GM20431 (cell line): ENCODE measurements around the gene GRM4.

Experiments
- in situ Hi-C: fragments of 300-500 bp; cut with MseI, MboI; formaldehyde crosslinking; loops from one replicate; pipeline ENCODE4 v1.15.0; 2020; ENCODE audit warnings: low sequenced_read_pairs; ENCODE audit not compliant: unreplicated experiment

GRM4 gene

GRCh38 chr6:34015586-34015985, 130.3 kb downstream of the GRM4 start:
- in situ Hi-C loops: no loop called here

- in situ Hi-C loops: no loop called here
These were observed 134.6 kb downstream of the GRM4 start for GRCh38 chr6:34011264-34011663.

- in situ Hi-C loops: no loop called here
These were observed 139.9 kb downstream of the GRM4 start for GRCh38 chr6:34005901-34006531.

DNA sequence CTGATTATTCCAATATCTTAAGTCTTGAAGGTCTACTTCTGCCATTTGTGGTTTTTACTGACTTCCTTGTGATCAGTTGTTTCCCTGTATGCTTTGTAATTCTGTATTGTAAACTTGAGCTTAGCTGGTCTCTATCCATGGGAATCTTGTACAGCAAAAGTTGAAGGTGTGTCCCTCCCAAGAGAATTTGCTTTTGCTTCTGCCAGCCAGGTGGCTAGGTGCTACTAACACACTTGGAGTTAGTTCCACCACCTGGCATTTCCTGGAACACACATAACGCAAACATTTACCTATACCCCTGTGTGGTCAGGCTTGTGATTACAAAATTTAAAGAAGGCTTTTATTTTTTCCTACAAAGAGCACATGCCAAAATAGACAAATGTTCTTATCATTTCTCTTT, 141.2 kb downstream of the GRM4 start:
- in situ Hi-C loops: no loop called here

DNA sequence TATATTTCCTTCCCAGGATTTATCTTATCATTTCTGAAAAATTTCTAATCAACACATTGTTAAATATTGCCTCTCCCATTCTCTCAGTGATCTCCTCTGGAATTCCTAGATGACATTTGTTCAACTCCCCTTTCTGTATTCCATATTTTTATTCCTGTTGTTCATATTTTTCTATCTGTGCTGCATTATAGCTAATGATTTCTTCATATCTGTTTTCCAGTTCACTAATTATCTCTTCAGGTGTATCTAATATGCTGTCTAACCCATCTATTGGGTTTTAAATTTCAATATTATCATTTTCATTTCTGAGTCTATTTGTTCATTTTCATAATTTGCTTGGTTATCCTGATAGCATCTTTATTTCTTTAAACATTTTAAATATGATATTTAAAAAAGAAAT, 141.9 kb downstream of the GRM4 start:
- in situ Hi-C loops: no loop called here

- in situ Hi-C loops: no loop called here
These were observed 143.9 kb downstream of the GRM4 start for GRCh38 chr6:34001706-34002621.

DNA sequence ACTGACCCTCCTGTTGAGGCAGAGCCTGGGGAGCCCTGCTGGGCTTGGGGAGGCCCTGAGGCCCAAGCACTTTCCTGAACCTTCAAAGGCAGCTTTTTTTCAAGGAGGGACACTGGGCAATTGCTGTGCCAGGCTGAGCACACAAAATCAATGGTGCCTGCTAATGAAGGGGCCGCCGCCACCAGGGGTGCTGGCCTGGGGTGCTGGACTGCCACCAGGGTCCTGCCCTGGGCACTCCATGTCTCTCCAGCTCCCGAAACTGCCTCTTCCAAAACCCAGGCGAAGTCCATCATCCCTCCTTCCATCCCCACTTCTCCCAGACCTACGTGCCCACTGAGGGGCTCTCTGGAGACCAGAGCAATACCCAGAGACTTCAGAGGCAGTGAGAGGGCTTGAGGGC, 145.6 kb downstream of the GRM4 start:
- in situ Hi-C loops: no loop called here

DNA sequence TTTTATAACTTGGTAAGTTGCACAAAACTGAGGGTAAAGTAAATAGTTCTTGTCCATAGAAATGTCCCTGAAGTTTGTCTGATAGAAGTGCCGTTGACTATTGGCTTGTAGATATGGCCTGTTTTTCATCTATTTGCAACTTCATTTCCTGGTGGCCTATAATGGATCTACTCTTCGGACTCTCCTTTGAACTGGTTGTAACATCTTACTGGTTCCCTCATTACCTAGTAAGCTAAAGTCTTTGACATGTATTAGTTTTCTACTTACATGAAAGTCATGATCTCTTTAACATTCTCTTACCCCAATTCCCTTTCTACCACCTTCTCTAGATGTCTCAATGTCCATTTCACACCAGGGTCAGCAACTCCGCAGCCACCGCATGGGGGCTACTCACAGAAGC, 146.3 kb downstream of the GRM4 start:
- in situ Hi-C loops: no loop called here

DNA sequence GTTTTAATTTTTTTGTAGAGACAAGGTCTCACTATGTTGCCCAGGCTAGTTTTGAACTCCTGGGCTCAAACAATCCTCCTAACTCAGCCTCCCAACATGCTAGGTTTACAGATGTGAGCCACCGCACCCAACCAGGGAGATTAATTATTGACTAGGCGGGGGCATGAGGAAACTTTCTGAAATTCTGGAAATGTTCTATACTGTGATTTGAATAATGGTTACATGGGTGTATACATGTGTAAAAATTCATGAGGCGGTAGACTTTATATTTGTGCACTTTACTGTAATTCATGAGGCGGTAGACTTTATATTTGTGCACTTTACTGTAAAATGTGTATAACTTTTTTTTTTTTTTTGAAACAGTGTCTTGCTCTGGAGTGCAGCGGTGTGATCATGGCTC, 147.2 kb downstream of the GRM4 start:
- in situ Hi-C loops: no loop called here

DNA sequence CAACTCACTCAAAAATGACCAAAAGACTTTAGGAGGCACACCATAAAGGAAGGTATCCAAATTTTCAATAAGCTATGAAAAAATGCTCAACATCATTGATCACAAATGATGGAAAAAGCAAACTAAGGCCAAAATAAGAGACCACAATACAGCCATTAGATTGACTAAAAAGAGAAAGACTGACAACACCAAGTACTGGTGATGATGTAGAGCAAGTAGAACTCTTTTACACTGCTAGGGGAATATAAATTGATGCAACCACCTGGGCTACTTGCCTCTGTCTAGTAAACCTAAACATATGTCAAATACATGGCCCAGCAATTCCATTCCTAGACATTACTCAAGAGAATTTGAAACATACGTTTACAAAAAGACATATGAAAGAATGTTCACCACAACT, 148.6 kb downstream of the GRM4 start:
- in situ Hi-C loops: no loop called here

DNA sequence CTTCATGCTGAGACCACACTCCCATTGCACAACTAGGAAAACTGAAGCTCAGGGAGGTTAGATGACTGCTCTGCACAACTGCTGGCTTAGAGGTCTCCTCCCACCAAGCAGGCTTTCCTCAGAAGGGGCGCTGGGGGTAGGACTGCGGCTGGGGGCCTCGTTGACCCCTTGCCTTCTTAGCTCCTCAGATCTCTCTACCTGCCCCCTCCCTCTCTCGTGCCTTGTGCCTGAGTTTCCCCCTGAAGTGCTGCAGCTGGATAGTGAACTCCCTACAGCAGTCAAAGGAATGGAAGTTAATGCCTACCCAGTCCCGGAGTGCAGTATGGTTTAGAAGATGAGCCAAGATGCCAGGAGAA, 149.8 kb downstream of the GRM4 start:
- in situ Hi-C loops: no loop called here

- in situ Hi-C loops: no loop called here
These were observed 150.4 kb downstream of the GRM4 start for GRCh38 chr6:33995309-33996119.

DNA sequence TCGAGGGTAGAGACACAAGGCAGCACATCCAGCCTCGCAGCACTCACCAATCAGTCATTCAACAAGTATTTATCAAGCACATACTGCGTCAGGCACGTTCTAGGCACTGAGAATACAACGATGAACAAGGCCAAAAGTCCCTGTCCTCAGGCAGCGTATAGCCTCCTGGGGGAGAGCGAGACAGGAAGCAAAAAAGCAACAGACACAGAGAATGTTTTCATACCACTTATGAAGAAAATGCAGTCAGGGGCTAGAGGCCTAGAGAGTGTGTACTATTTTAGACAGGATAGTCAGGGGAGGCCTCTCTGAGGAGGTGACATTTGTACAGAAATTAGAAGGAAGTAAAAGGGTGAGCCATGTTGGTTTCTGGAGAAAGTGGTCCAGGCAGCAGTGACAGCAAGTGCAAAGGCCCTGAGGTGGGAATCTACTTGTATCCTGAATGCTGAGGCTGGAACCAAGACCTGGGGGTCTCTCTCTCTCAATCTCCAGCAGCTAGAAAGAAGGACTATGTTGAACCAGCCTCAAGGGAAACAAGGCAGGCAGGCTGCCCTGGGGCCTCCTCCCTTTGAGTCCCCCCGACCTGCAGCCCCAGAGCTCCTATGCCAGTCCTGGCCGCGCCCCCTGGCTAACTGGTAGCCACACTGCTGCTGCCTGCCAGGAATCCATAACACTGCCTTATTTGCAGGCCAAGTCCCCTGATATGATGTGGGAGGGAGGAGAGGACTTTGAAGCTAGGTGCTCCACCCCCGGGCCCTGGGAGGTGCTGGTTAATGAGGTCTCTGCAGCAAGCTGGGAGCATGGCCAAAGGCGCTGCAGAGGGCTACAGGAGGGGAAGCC, 151.2 kb downstream of the GRM4 start:
- in situ Hi-C loops: no loop called here

- in situ Hi-C loops: no loop called here
These were observed 152.0 kb downstream of the GRM4 start for GRCh38 chr6:33993653-33994471.

DNA sequence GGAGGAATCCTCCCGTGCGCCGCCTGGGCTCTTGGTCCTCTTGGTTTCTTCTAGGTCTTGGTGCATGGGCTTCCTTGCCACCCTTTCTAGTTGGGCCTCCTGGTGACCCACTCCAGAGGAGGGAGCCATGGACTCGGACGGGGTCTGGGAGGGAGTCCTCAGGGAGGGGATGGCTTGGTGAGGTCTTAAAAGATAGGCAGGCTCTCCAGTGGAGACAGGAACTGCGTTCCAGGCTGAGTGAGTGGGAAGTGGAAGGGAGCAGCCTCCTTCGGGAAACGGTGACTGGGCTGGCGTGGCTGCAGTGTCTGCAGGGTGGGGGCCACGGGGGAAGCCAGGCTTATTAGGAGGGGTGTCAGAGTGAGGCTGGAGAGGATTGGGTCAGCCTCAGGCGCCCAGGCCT, 152.8 kb downstream of the GRM4 start:
- in situ Hi-C loops: no loop called here

DNA sequence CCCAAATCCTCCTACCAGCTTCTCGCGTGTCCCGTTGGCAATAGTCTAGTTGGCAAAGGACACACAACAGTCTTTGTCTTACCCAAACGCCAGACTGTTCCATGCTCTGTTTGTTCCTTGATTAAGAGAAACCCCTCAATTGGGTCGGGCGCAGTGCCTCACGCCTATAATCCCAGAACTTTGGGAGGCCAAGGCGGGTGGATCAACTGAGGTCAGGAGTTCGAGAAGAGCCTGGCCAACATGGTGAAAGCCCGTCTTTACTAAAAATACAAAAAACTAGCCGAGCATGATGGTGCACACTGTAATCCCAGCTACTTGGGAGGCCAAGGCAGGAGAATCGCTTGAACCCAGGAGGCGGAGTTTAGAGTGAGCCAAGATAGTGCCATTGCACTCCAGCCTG, 153.7 kb downstream of the GRM4 start:
- in situ Hi-C loops: no loop called here

- in situ Hi-C loops: no loop called here
These were observed 154.3 kb downstream of the GRM4 start for GRCh38 chr6:33991610-33992009.

DNA sequence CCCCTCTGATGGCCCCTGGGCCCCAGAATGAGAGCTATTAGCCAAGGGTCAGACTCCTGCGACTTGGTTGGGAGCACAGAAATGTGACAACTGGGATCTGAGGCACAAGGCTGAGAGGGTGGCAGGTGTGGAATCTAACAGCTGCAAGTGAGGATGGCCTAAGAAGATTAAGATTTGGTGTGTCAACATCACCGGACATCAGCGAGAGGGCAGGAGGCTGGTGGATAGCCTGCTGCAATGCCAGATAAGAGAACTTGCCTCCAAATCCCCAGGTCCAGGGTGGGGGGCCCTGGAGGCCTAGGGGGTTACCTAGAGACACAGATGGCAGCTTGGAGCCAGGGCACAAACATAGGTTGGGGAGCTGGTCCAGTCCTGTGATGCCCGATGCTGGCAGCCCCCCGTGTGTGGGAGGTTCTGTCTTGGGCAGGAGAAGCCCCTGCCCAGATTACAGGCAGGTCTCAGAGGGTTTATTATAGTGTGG, 155.8 kb downstream of the GRM4 start:
- in situ Hi-C loops: no loop called here
